Measurements from ENCODE around the gene FGF12. TPM values are rescaled to one million over a fixed set of nuclear protein-coding genes. Genes with fewer than 3 reads are reported as not detected.
A peak's percentile ranks its signal among the peaks of the same experiment; 100 is the strongest.

Gene FGF12
- total and polyA plus RNA-seq, 4 experiments from 2014 or later = not detected

DNA sequence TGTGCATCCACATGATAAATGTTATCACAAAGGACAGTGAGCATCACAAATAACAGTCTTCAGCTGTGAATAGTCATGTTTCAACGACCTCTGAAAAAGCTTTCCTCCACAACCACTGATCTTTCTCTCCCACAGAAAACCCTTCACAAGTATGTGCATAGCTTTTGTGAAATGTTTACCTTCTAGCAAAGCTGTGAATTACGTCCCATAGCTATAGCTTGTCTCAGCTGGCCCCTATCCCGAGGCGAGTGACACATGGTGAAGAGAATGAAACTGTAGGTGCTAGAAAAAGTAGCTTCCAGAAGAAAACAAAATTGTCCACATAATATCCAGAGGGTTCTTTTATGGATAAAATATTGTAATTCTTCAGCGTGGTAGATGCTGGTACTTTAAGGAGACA lies 182.0 kb downstream of the FGF12 start:
- ChIA-PET CTCF (ENCODE audit: partially characterized antibody) (interaction anchor here (1.1 to 1.2 kb wide), 2 partner anchors 9 to 18 kb away, joined by 3 read pairs; no protein-coding TSS in a partner anchor), POLR2A (ENCODE audit: partially characterized antibody) (no interaction called here)
- no peak for DNase-seq
- Mint-ChIP-seq H3K36me3 (no peaks in the 10 kb centered on the region), H3K27me3 (peaks cover under 1% of the 10 kb centered on the region in 2 donors), H3K4me1 (no peaks in the 10 kb centered on the region), H3K9me3 (peaks cover 0 to 14% (median 5%) of the 10 kb centered on the region in 8 donors), H3K27ac (no peak overlapping the region), H3K4me3 (no peak overlapping the region)
- intact Hi-C loops (cut with micrococcal nuclease) = no loop called here
- no peak overlapping the region for H3K4me3 ChIP-seq (ENCODE audit: low read length in 2 of 2)
- H3K4me1 ChIP-seq (ENCODE audit: insufficient read depth, low read length) = no peaks in the 10 kb centered on the region
- H3K36me3 ChIP-seq (ENCODE audit: insufficient read depth, low read length) = no peaks in the 10 kb centered on the region
- no peak overlapping the region for H3K27ac ChIP-seq (ENCODE audit: low read depth, low read length)
- H3K27me3 ChIP-seq (ENCODE audit: insufficient read depth, low read length) = no peaks in the 10 kb centered on the region
- no peaks in the 10 kb centered on the region for H3K9me3 ChIP-seq (ENCODE audit: control insufficient read depth in 1 of 2, low read length in 2 of 2)

DNA sequence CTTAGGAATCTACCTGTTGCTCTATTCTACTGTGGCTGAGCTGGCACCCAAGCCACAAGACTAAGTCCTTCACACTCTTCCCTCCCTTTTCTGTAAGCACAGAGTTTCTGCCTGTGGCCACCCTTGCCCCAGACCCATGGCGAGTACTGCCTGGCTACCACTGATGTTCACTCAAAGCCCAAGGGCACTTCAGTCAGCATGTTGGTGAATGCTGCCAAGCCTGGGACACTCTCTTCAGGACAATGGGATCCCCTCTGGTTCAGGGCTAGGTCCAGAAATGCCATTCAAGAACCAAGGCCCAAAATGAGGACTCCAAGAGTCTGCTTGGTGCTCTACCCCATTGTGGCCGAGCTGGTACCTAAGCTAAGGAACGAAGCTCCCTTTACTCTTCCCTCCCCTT lies 184.2 kb downstream of the FGF12 start:
- Histone ChIP-seq H3K27ac (ENCODE audit: low read depth, low read length) (no peak overlapping the region), H3K36me3 (ENCODE audit: insufficient read depth, low read length) (no peaks in the 10 kb centered on the region), H3K4me3 (ENCODE audit: low read length in 2 of 2) (no peak overlapping the region), H3K4me1 (ENCODE audit: insufficient read depth, low read length) (no peaks in the 10 kb centered on the region), H3K27me3 (ENCODE audit: insufficient read depth, low read length) (no peaks in the 10 kb centered on the region), H3K9me3 (ENCODE audit: control insufficient read depth in 1 of 2, low read length in 2 of 2) (no peaks in the 10 kb centered on the region)
- peaks cover 0 to 14% (median 4%) of the 10 kb centered on the region in 8 donors for H3K9me3 Mint-ChIP-seq
- no peak overlapping the region for H3K4me3 Mint-ChIP-seq
- CTCF ChIA-PET (ENCODE audit: partially characterized antibody) = no interaction called here
- POLR2A ChIA-PET (ENCODE audit: partially characterized antibody) = no interaction called here
- H3K27ac Mint-ChIP-seq = no peak overlapping the region
- no peak for DNase-seq
- H3K27me3 Mint-ChIP-seq = peaks cover 0 to 2% of the 10 kb centered on the region in 2 donors
- no peaks in the 10 kb centered on the region for H3K4me1 Mint-ChIP-seq
- intact Hi-C loops (cut with micrococcal nuclease) = no loop called here
- no peaks in the 10 kb centered on the region for H3K36me3 Mint-ChIP-seq

- no peak overlapping the region for H3K27ac ChIP-seq (ENCODE audit: low read depth, low read length)
- Mint-ChIP-seq H3K36me3 (no peaks in the 10 kb centered on the region), H3K27ac (no peak overlapping the region), H3K27me3 (peaks cover 25 to 34% of the 10 kb centered on the region in 2 donors), H3K4me3 (no peak overlapping the region), H3K4me1 (peaks cover 0 to 17% (median 1%) of the 10 kb centered on the region in 4 donors), H3K9me3 (peaks cover 0 to 5% (median 0%) of the 10 kb centered on the region in 8 donors)
- no peaks in the 10 kb centered on the region for H3K36me3 ChIP-seq (ENCODE audit: insufficient read depth, low read length)
- no peaks in the 10 kb centered on the region for H3K9me3 ChIP-seq (ENCODE audit: control insufficient read depth in 1 of 2, low read length in 2 of 2)
- H3K4me1 ChIP-seq (ENCODE audit: insufficient read depth, low read length) = no peaks in the 10 kb centered on the region
- H3K4me3 ChIP-seq (ENCODE audit: low read length in 2 of 2) = no peak overlapping the region
- ChIA-PET CTCF (ENCODE audit: partially characterized antibody) (no interaction called here), POLR2A (ENCODE audit: partially characterized antibody) (no interaction called here)
- DNase-seq = no peak
- no peaks in the 10 kb centered on the region for H3K27me3 ChIP-seq (ENCODE audit: insufficient read depth, low read length)
- intact Hi-C loops (cut with micrococcal nuclease) = no loop called here
These were observed 210.5 kb downstream of the FGF12 start for GRCh38 chr3:192516820-192517219.

GRCh38 chr3:192515664-192516045 lies 211.7 kb downstream of the FGF12 start:
- ChIA-PET CTCF (ENCODE audit: partially characterized antibody) (no interaction called here), POLR2A (ENCODE audit: partially characterized antibody) (no interaction called here)
- peaks cover 25 to 36% of the 10 kb centered on the region in 2 donors for H3K27me3 Mint-ChIP-seq

DNA sequence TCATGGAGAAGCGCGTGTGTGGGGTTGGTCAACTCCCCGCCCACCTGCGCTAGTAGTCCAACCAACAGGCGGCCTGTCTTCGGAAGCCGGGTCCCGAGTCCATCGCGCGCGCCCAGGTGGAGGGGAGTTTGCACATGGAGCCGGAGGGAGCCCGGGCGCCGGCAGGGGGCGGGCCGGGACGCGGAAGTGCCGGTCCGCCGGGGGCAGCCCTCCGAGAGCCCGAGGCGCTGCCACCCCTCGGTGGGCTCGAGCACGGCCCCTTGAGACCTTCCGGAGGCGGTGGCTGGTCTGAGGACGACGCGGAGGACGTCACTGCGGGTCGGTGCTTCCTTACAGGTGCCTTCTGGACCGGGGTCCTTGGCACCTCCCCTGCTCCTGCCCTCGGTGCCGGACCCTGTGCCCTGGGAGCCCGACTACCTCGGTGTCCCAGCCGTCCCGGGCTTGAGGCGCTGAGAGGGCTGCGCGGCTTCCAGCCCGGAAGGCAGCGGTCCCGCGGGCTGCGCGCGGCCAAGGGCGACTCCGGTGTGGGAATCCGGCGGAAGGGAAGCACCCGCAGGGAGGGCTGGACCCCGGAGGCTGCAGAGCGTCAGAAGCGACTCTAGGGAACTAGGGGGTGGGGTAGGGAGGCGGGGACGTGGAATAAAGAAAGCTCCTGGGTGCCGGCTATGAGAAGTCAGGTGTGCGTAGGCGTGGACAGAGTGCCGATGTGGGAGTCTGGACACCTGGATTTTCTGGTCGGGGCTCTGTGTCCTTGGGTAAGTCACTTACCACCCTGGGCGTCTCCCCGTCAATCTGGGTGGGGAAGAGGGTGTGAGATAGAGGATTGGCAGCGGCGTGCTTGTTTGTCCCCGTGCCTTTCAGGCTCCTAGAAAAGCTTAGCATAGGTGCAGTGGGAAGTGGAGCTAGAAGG lies 212.3 kb downstream of the FGF12 start:
- no peaks in the 10 kb centered on the region for H3K4me1 ChIP-seq (ENCODE audit: insufficient read depth, low read length)
- Mint-ChIP-seq H3K4me1 (peaks cover 0 to 17% (median 1%) of the 10 kb centered on the region in 4 donors), H3K36me3 (no peaks in the 10 kb centered on the region), H3K4me3 (peak overlapping the region in 5 of 8 donors; percentile 12 to 52 (median 48)), H3K27ac (no peak overlapping the region), H3K9me3 (peaks cover 0 to 5% (median under 1%) of the 10 kb centered on the region in 8 donors), H3K27me3 (peaks cover 30 to 36% of the 10 kb centered on the region in 2 donors)
- intact Hi-C loops (cut with micrococcal nuclease) = no loop called here
- H3K27me3 ChIP-seq (ENCODE audit: insufficient read depth, low read length) = no peaks in the 10 kb centered on the region
- no peaks in the 10 kb centered on the region for H3K36me3 ChIP-seq (ENCODE audit: insufficient read depth, low read length)
- DNase-seq = no peak
- no peak overlapping the region for H3K27ac ChIP-seq (ENCODE audit: low read depth, low read length)
- no peak overlapping the region for H3K4me3 ChIP-seq (ENCODE audit: low read length in 2 of 2)
- CTCF ChIA-PET (ENCODE audit: partially characterized antibody) = no interaction called here
- no peaks in the 10 kb centered on the region for H3K9me3 ChIP-seq (ENCODE audit: control insufficient read depth in 1 of 2, low read length in 2 of 2)
- POLR2A ChIA-PET (ENCODE audit: partially characterized antibody) = no interaction called here

More at GRCh38 chr3:192515664-192516045, 211.7 kb downstream of the FGF12 start:
- Mint-ChIP-seq H3K4me3 (peak overlapping the region in 2 of 8 donors; percentile 22 to 52), H3K9me3 (peaks cover 0 to 5% (median under 1%) of the 10 kb centered on the region in 8 donors), H3K27ac (no peak overlapping the region), H3K36me3 (no peaks in the 10 kb centered on the region), H3K4me1 (peaks cover 0 to 17% (median 1%) of the 10 kb centered on the region in 4 donors)
- no peak overlapping the region for H3K4me3 ChIP-seq (ENCODE audit: low read length in 2 of 2)
- H3K27me3 ChIP-seq (ENCODE audit: insufficient read depth, low read length) = no peaks in the 10 kb centered on the region
- H3K27ac ChIP-seq (ENCODE audit: low read depth, low read length) = no peak overlapping the region
- no peaks in the 10 kb centered on the region for H3K9me3 ChIP-seq (ENCODE audit: control insufficient read depth in 1 of 2, low read length in 2 of 2)
- H3K36me3 ChIP-seq (ENCODE audit: insufficient read depth, low read length) = no peaks in the 10 kb centered on the region
- intact Hi-C loops (cut with micrococcal nuclease) = no loop called here
- H3K4me1 ChIP-seq (ENCODE audit: insufficient read depth, low read length) = no peaks in the 10 kb centered on the region
- DNase-seq = no peak

- Mint-ChIP-seq H3K27ac (no peak overlapping the region), H3K4me1 (peaks cover 0 to 17% (median 1%) of the 10 kb centered on the region in 4 donors), H3K9me3 (peaks cover 0 to 5% (median under 1%) of the 10 kb centered on the region in 8 donors), H3K27me3 (peaks cover 30 to 34% of the 10 kb centered on the region in 2 donors), H3K4me3 (peak overlapping the region in 3 of 8 donors; percentile 12 to 39 (median 28)), H3K36me3 (no peaks in the 10 kb centered on the region)
- POLR2A ChIA-PET (ENCODE audit: partially characterized antibody) = no interaction called here
- Histone ChIP-seq H3K4me3 (ENCODE audit: low read length in 2 of 2) (no peak overlapping the region), H3K4me1 (ENCODE audit: insufficient read depth, low read length) (no peaks in the 10 kb centered on the region), H3K9me3 (ENCODE audit: control insufficient read depth in 1 of 2, low read length in 2 of 2) (no peaks in the 10 kb centered on the region), H3K27ac (ENCODE audit: low read depth, low read length) (no peak overlapping the region), H3K36me3 (ENCODE audit: insufficient read depth, low read length) (no peaks in the 10 kb centered on the region), H3K27me3 (ENCODE audit: insufficient read depth, low read length) (no peaks in the 10 kb centered on the region)
- CTCF ChIA-PET (ENCODE audit: partially characterized antibody) = no interaction called here
- no peak for DNase-seq
- intact Hi-C loops (cut with micrococcal nuclease) = no loop called here
These were observed 213.1 kb downstream of the FGF12 start for GRCh38 chr3:192514081-192514753.

DNA sequence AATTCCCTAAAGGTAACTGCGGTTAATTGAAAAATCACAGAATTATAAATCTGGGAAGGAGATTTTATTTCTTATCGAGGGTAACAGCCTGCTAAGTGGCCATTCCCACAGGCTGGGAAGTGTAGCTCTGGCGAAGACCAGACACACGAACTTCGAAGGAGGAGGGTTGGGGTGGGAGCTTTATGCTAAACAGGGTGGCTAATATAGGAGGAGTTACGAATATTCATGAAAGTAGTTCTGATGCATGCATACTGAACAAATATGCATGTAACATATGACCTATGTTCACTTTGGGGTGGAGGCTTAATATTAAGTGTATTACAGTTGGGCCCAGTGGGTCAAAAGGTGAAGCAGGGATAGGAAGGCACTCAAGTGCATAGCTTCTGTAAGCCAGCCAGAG lies 221.6 kb downstream of the FGF12 start:
- no peaks in the 10 kb centered on the region for H3K9me3 ChIP-seq (ENCODE audit: control insufficient read depth in 1 of 2, low read length in 2 of 2)
- H3K4me3 ChIP-seq (ENCODE audit: low read length in 2 of 2) = no peak overlapping the region
- Mint-ChIP-seq H3K4me3 (no peak overlapping the region), H3K36me3 (no peaks in the 10 kb centered on the region), H3K9me3 (peaks cover 0 to 7% (median 1%) of the 10 kb centered on the region in 8 donors), H3K4me1 (no peaks in the 10 kb centered on the region), H3K27me3 (peaks cover 2 to 4% of the 10 kb centered on the region in 2 donors), H3K27ac (no peak overlapping the region)
- intact Hi-C loops (cut with micrococcal nuclease) = no loop called here
- ChIA-PET CTCF (ENCODE audit: partially characterized antibody) (no interaction called here), POLR2A (ENCODE audit: partially characterized antibody) (no interaction called here)
- no peak for DNase-seq
- H3K27ac ChIP-seq (ENCODE audit: low read depth, low read length) = no peak overlapping the region
- no peaks in the 10 kb centered on the region for H3K36me3 ChIP-seq (ENCODE audit: insufficient read depth, low read length)
- no peaks in the 10 kb centered on the region for H3K27me3 ChIP-seq (ENCODE audit: insufficient read depth, low read length)
- no peaks in the 10 kb centered on the region for H3K4me1 ChIP-seq (ENCODE audit: insufficient read depth, low read length)
